GM10847 (cell line): ENCODE measurements around the gene LMO1.

Source experiments
- POLR2A ChIP-seq: IDR thresholded peaks from 2 replicates; pipeline ENCODE4 v1.6.1; 2011; ENCODE audit not compliant: insufficient read length; ENCODE audit errors: extremely low read depth

LMO1 gene

DNA sequence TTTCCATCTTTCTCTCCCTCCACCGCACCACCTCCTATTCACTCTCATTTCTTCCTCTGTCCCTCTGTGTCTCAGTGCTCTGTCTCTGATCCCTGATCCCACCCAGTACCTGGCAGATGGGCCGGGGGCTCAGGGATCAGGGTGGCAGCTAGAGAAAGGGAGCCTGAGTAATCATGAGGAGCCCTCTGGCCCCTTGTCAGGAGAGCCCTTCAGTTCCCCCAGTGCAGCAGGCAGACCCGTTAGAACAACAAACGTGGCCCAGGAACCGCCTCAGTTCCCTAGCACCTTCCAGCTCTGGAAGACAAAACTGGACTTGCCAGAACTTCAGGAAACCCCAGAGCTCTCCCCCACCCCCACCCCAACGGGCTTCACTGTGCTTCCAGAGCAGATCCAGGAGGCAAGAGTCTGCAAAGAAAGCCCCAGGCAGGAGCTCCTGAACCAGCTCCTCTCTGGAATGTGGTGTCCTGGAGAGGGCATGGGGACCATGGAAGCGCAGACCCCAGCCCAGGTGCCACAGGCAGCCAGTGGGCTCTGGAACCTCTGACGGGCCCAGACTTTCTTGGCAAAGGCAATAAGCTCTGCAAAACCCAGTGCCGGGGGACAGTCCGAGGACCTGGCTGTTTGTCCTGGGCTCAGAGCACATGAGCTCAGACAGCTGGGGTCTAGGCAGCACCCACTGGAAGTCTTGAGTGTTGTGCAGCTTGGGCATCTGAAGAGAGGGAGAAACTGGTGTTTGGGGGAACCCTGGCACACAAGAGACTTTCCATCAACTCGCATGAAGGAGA lies 43.2 kb downstream of the LMO1 start:
- TF ChIP-seq POLR2A = no peak

DNA sequence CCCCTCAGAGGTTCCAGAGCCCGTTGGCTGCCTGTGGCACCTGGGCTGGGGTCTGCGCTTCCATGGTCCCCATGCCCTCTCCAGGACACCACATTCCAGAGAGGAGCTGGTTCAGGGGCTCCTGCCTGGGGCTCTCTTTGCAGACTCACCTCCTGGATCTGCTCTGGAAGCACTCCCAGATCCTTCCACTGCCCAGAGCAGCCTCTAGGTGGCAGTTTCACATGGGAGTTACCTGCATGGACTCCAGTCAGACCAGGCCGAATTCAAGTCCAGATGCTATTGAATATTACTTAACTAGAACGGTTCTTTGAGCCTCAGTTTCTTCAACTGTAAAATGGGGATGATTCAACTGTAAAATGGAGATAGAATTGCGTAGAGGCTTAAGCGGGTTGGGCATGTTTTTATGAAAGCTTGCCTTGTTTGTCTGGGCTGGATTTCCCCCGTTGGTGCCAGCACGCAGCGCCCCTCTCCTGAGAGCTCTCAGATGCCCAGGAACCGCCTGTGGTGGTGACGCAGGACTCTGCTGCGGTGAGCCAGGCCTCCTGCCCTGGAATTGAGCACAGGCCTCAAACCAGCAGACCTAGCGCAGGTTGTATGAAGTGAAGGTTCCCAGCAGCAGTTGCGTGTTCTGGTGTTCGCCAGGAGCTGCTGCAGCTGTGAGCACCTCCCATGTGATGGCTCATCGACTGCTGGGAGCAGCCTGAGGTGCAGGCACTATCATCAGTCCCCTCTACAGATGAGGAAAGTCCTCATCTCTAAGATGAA lies 44.2 kb downstream of the LMO1 start:
- TF ChIP-seq POLR2A = no peak

DNA sequence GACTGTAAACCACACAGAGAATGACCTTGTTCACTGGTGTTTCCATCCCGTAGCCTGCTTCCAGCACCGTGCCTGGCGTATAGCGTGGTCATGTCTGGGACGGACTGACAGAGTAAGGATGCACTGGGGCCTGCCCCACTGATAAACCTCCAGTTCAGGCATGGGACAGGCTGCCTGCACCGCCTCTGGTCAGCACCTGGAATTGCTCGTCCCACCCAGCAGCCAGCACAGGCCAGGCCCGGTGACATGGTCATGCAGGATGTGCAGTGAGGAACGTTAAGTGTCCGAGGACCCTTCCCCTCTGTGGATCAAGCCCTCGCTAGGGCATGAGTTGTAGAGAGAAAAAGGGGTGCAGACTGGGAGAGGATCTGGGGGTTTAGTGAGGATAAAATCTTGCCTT lies 44.8 kb downstream of the LMO1 start:
- TF ChIP-seq POLR2A = no peak

DNA sequence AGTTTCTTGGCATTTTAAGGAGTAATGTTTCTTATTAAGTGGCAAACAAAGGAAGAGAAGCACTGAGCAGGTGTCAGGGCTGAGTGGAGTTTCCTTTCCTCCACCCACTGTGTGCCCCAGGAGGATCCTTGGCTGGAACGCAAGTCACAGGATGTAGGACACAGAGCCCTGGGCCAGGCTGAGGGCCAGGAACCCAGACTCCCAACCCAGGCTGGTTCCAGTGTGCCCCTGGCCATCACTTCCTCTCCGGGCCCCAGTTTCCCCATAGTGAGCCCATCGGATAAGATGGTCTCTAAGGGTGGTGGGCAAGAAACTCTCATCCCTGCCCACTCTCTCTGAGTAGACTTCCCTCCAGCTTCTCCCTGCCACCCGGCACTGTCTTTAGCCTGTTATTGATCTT lies 45.3 kb downstream of the LMO1 start:
- TF ChIP-seq POLR2A = no peak

DNA sequence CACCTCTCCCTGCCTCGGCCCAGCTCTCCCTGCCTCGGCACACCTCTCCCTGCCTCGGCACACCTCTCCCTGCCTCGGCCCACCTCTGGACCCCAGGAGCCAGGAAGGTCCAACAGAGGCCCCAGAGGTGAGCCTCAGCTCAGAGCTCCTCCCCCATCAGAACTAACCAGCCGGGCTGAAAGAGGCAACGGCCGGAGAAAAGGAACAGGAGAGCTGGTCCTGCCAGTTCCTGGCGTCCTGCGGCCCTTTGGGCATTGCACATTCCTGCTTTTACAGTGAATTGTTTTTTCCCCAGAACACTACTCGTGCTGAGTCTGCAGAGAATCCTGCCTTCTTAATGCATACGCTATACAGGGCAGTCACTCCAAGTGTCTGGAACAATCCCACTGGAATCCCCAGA lies 45.8 kb downstream of the LMO1 start:
- TF ChIP-seq POLR2A = no peak

DNA sequence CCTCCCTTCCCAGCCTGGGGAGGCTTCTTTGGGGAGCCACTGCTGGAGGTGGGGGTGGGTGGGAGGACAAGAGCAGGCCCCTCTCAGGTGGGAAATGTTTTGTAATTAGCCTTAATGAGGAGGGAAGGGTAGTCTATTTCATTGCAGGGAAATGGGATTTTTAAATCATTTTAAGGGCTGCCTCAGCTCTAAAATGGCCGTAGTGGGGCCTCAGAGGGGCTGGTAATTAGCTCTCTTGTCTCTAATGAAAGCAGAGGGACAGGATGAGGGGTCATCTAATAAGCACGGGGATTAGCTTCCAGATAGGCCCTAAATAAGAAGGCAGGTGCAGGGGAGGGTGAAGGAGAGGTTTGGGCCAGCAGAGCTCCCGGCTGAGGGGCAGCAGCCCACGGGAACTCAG lies 46.5 kb downstream of the LMO1 start:
- no peak for TF ChIP-seq POLR2A

DNA sequence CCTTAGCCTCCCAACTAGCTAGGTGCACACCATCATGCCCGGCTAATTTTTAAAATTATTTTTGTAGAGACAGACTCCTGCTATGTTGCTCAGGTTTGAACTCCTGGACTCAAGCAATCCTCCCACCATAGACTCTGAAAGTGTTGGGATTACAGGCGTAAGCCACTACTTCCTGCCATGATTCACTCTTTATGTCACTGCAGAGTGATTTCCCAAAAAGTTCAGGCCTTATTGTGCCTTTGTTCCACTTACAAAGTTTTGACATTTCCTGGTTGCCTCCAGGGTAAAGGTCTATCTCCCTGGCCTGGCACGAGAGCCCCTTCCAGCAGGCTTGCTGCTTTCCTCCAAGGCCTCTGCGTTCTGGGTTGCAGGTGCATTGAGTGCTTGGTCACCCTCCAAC lies 50.3 kb downstream of the LMO1 start:
- TF ChIP-seq POLR2A = no peak

DNA sequence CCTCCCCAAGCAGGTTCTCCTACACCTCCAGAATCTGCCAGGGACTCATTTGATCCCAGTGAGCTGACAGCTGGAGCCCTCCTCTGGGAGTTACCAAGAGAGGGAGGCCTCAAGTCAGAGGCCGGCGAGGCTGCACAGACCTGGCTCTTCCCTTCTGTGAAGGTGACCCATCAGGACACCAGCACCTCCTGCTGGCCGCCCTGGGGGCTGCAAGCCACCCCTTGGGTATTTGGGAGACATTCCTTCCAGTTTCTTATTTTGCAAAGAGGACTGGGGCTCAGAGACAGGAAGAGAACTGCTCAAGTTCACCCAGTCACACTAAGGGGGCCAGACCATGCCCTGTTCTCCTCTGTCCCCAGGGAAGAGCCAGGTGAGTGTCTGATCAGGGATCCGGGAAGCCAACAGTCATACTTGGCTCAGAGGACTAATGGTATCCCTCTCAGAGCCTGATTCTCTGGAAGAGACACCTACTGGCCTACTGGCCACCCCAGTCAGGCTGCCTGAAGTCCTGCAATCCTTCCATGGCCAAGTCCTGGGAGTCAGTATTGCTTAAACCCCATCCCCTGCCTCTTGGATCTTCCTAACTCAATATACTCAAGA lies 54.4 kb downstream of the LMO1 start:
- TF ChIP-seq POLR2A = no peak

DNA sequence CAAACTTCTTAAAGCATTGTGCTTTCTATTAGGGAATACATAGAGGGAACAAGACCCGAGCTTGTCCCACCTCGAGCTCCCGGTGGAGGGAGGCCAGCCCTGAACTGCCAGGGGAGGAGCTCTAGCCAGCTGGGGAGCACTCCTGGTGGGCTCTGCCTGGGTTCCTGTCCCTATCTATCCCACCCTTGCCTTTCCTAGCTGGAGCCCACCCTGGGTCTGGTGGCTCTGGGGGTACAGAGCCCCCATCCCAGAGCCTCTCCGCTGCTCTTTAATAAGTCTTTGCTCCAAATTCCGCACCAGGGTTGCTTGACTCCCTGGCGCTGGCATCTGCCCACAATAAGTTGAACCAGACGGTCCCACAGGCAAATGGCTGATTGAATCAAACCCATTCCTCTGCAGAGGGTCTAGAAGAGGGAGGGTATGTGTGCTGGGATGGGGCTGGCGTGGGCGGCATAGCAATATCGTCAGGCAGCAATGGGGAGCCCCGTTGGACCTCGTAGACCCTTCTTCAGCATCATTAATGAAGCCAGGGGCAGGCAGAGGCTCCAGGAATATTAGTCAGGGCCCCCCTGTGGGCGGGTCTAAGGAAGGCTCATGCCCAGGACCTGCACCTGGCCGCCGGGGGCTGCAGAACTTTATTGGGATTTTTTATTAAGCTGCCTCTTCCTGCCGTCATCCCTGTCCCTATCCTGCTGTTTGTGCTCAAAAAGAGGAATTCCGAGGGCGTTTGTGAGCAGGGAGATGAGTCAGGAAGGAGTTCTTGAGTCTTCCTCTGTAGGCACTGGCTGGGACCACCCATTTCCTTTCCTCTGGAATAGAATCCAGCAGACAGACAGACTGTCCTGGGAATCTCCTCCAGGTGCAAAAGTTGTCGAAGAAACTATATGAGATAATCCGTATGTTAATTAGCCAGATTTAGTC lies 56.3 kb downstream of the LMO1 start:
- TF ChIP-seq POLR2A = no peak

DNA sequence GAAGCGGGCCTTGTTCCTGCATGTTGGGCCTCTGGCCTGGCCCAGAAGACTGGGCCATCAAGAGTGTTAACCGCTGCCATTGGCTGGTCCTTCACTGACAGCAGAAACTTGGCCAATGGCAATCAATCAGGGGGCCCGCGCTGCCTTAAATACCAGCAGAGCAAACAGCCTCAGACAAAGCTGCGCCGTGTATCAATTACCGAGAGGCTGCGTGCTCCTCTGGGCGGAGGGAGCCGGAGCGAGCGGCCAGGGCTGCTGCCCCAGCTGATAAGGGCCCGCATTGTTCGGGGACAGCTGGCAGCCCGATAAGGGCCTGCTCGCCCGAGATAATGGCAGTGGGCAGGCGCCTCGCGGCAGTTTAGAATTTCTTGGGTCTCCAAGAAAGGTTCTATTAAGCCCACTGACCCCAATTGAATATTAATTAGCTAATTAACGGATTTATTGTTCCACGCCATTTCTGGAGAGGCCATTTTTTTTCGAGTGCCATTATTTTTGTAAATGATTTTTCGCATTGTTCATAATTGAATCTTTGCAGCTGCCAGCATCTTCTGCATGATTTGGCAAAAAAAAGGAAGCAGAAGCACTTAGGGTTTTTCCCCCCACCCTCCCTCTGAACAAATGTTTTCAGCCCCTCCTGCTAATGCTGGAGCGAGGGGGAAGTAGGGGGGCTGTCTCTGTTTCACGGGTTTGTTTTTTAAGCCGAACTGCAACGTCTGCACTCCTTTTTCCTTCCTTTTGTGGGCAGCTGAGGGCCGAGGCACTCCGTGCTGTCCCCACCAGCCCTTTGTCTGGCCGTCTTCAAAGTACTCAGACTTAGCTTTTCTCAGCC lies 57.2 kb downstream of the LMO1 start:
- no peak for TF ChIP-seq POLR2A

DNA sequence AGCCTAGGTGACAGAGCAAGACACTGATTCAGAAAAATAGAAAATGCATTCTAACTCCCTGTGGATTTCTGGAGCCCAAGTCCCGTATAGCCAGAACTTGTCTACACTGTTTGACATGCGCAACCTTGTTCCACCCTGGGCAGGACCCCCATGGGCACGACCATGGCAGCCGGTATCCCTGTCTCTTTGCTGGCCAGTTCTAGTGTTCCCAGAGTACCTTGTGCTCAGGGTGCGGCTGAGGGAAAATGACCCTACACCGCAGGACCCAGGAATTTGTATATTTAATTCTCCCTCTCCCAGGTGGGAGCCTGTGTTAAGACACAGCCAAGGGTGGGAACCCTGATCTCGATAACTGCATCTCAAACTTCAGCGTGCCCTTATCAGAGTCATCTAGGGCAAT lies 58.1 kb downstream of the LMO1 start:
- no peak for TF ChIP-seq POLR2A

DNA sequence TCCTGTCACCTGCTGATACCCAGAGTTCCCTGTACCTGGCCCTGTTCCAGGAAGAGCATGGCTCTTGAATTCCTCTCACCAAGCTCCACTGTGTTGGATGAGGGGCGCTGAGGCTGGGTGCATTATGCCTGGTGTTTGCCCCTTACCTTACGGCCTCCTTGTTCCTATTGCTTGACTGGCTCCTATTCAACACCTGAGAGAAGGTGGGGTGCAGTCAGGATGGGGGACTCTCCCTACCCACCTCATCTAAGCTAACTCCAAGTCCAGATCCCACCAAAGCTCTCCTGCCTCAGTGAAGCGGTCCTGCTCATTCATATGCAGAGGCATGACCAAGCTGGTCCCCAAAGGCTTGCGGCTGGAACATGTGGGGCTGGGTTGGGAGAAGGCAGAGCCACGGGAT lies 59.1 kb downstream of the LMO1 start:
- TF ChIP-seq POLR2A = no peak

DNA sequence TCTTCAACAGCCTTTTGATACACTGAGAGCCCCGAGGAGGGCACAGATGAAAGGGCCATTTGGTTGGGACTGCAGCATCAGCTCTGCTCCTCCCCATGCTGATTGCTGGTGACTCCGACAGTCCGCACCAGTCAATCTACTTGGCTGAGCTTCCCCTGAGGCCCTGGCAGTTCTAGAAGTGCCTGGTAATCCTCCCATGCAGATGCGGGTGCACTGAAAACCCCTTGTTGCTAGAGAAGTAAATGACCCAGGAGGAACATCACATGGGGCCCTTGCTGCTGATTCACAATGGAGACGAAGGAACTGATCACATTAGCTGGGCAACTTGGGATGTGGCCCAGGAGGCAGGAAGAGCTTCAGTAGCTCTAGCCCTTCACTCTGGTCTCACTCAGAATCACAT lies 59.7 kb downstream of the LMO1 start:
- TF ChIP-seq POLR2A = no peak

DNA sequence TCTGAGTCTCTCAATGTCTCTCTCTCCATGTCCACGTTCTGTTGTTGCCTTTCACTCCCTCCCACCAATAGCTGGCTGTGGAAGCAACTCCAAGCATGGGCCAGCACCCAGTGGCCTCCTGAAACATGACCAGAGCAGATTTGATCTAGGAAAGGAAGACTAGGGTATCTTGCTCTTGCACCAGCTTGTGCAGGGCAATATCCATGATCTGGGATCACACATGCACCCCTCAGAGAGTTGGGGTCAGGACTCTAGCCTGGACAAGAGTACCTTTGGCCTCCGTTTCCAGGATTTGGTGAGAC lies 60.3 kb downstream of the LMO1 start:
- no peak for TF ChIP-seq POLR2A
